NB4 (cell line): ENCODE data around the gene THSD7B.

Source experiments
- CTCF ChIP-seq: IDR thresholded peaks from one replicate; pipeline ENCODE4 v1.5.1; 2012; ENCODE audit warnings: low read depth, low read length
- MAX ChIP-seq: IDR thresholded peaks from 2 replicates; pipeline ENCODE4 v1.6.1; 2011; ENCODE audit warnings: low read depth, low read length
- POLR2A ChIP-seq: IDR thresholded peaks from 2 replicates; pipeline ENCODE4 v1.6.1; 2011; ENCODE audit warnings: mild to moderate bottlenecking; ENCODE audit not compliant: insufficient read length; ENCODE audit errors: extremely low read depth

GRCh38 chr2:137676346-137676745 is 911.0 kb downstream of the THSD7B start:
- no peak for TF ChIP-seq CTCF
- TF ChIP-seq POLR2A: no peak
- no peak for TF ChIP-seq MAX
